T-helper 2 cell treated with Interferon-gamma antibody and Interleukin-4, amounts not matched to agents 100 ng/mL and 5 ng/mL, for 36 hours (primary cell): Measurements from ENCODE around the gene SHROOM3. TPM values are rescaled to one million over a fixed set of nuclear protein-coding genes. Genes with fewer than 3 reads are reported as not detected.

Experiments used
- intact Hi-C: fragments of 100-400 bp; cut with micrococcal nuclease; formaldehyde crosslinking; loops from one replicate; pipeline ENCODE4 v1.15.1; 2023
- total RNA-seq: library from RNA; stranded (reverse); gene quantifications from 2 replicates; pipeline ENCODE4 v1.2.3, GENCODE V29; 2022

SHROOM3 gene
- total RNA-seq, 1 donor from 2014 or later = not detected

- intact Hi-C loops = no loop called here
Observed at GRCh38 chr4:76489686-76490161, 54.7 kb downstream of the SHROOM3 start.

DNA sequence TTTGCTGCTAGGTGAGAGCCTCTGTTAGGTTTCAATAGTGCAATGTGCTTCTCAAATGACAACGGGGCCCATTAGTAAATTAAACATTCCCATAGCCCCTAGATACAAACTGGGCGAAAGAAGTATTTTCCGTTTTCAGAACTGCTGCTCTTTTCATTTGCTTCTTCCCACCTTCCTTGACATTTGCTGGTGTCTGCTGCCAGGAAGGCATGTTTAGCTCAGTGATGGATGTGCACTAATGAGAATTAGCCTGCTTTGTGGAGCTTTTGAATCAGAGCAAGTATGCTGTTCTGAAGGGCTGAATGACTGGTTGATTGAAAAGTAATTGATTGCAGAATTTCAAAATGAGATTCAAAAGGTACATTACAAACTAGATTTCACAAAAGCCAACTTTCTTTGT lies 57.0 kb downstream of the SHROOM3 start:
- intact Hi-C loops = no loop called here

DNA sequence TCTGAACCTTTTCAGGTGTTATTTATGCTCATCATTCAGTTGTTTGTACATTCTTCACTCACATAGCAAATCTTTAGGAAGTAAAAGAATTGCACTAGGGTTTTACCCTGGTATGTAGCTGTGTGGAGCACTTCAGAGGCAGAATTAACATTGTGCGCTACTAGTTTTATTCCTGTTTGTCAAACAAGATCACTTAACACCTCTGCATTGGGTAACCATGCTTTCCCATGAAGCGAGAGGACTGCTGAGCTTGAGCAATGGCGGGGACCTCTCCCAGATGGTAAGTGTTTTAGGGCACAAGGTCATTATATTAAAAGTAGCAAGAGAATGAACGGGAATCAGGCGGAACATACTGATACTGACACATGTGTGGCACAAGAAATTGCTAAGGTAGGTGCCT lies 59.2 kb downstream of the SHROOM3 start:
- intact Hi-C loops = no loop called here

GRCh38 chr4:76494871-76495590 lies 60.0 kb downstream of the SHROOM3 start:
- intact Hi-C loops = no loop called here

DNA sequence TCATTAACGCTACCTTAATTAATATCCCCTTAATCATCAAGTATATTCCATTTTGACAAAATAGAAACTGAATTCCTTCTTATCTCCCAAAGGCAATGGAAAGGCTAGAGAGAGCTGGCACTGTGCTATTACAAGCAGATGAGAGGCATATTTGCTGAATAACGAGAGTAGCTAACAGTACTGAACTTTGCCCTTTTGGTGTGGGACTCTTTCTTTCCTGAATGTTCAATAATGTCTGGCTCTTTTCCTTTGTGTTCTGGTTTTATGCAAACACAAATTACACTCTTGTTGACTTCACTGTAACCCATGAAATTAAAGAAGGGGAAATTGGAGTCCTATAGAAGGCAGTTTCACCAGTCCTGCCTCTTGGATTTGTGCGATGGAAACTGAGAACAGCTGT lies 63.5 kb downstream of the SHROOM3 start:
- intact Hi-C loops = no loop called here

DNA sequence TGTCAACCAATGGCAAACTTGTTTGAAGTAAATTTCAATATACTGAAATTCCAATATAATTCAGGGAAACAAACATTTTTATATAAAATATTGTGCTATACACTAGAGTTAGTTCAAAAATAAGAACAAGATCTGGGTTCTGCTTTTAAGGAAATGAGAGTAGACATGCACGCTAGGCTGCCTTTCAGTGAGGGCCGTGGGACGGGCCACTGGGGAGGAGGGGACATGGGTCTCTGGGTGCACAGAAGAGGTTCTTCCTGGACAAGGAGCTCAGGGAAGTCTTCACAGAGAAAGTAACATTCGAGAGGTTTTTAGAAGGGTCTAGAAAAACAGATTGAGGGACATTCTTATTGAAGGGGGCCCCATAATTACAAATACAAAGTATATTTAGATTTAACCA lies 64.4 kb downstream of the SHROOM3 start:
- intact Hi-C loops = no loop called here

GRCh38 chr4:76502886-76503285 lies 67.9 kb downstream of the SHROOM3 start:
- intact Hi-C loops = loop anchor here (10.0 kb wide), 1 partner anchor 508 kb away; the partner anchor contains the start of gene SDAD1

DNA sequence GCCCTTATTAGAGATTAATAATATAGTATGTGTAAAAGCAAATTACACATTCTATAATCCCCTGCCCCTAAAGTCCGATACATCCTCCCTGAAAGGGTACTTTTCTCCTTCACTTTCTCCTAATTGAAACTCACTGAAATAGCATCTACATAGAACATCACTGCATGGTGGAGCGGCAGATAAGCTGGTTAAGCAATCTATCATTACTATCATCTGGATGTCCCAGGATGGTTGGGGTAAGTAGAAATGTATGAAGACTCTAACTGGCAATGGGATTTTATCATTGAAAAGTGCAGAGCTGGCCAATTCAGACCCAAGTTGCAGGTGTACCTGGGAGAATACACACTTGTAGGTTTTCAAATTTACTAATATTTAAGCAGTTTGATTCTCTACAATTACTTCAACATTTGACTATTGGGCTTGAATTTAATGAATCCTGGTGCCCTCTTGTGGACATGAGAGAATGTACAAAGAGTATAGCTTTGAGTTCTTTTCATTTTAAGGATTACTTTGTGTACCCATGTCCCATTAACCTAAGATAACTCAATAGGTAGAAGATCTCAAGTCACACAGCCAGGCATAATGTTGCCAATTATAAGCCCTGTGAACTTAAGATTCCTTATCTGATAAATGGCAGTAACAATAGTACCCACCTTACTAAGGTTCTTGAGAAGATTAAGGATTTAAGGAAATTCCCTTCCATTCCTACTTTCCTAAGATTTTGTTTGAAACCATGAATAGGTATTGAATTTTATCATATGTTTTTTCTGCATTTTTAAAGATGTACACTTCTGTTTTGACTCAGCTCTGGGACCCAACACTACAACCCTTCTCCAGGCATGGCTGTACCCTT lies 69.8 kb downstream of the SHROOM3 start:
- intact Hi-C loops = loop anchor here (1.0 to 10.0 kb wide), 3 partner anchors 75 to 510 kb away; partner anchors contain the start of gene SDAD1

DNA sequence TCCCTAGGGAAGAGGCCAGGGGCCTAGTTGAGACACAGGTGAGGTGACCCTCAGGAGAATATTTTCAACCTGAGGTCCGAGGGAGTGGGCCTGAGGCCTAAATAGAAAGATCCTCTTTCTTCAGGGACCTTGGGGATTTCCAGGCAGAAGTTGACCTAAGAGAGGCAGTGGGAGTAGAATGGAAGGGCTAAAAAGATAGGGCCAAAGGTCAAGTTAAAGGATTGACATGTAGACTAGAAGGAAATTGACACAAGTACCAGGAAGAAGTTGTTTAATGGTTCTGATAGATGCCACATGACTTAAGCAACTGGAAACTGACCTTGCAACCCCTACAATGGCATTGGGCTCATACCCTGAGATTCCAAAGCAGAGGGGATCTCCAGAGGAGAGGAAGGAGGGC lies 76.9 kb downstream of the SHROOM3 start:
- intact Hi-C loops = loop anchor here (2.0 to 10.0 kb wide), 3 partner anchors 233 to 693 kb away; no protein-coding TSS in a partner anchor

GRCh38 chr4:76513482-76513881 lies 78.5 kb downstream of the SHROOM3 start:
- intact Hi-C loops = loop anchor here (10.0 kb wide), 2 partner anchors 231 to 691 kb away; no protein-coding TSS in a partner anchor

DNA sequence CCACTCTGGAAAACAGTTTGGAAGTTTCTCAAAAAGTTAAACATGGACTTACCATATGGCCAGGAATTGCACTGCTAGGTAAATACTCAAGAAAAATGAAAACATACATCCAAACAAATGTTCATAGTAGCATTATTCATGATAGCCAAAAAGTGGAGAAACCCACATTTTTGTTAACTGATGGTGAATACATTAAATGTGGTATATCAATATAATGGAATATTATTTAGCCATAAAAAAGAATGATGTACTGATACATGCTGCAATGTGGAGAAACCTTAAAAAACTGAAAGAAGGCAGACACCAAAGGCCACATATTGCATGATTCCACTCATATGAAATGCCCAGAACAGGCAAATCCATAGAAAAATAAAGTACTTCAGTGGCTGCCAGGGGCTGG lies 79.1 kb downstream of the SHROOM3 start:
- intact Hi-C loops = loop anchor here (10.0 kb wide), 2 partner anchors 231 to 691 kb away; no protein-coding TSS in a partner anchor

- intact Hi-C loops = loop anchor here (10.0 kb wide), 2 partner anchors 229 to 689 kb away; no protein-coding TSS in a partner anchor
Observed at GRCh38 chr4:76515975-76516843, 81.2 kb downstream of the SHROOM3 start.

GRCh38 chr4:76518241-76518640 lies 83.2 kb downstream of the SHROOM3 start:
- intact Hi-C loops = loop anchor here (10.0 kb wide), 2 partner anchors 227 to 687 kb away; no protein-coding TSS in a partner anchor

DNA sequence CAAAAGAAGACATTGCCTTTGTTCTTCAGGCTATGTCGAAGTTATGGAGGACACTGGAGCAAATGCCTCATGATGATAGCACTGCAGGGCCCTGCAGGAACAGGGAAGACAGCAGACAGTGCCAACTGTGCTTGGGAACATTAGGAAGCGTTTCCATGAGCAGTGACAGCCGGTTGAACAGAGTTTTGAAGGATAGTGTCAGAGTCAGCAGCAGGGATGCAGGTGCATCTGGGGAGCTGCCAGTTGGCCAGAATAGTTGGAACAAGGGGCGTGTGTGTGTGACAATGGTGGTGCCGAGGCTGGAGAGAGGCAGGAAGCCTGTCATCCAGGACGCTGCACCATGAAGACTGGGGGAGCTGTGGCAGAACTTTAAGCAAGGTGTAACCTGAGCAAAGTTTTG lies 88.6 kb downstream of the SHROOM3 start:
- intact Hi-C loops = no loop called here

DNA sequence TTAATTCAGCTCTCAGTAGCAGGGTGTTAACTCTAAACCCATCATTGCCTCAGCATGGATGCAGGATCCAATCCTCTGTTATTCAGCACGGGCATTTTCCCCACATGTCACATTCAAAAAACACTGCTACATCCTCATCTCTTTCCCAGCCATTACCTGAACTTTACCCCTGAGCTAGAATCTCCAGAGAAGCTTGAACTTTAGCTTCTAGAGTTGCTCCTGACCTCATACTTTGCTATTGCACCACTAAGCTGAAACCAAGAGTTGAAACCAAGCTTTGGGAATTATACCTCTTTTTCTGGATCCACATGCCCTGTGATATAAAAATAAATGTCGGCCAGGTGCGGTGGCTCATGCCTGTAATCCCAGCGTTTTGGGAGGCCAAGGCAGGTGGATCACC lies 90.7 kb downstream of the SHROOM3 start:
- intact Hi-C loops = no loop called here

DNA sequence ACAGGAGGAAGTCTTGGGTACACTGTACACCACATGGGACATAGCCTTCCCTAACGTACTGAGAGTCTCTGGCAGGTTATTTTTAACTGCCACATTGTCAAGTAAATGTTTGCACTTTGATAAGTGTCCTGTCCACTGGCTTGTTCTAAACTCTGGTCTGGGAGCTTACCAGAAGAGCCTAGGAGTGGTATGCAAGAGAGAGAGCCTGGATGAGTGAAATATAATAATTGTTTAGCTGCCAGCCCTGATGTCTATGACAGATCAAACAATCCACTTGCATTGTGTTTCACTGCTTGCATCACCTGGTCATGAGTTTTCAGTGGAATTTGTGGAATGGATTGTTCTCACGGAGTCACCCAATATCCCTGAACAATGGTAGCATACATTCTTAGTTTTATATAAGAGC lies 91.6 kb downstream of the SHROOM3 start:
- intact Hi-C loops = no loop called here

DNA sequence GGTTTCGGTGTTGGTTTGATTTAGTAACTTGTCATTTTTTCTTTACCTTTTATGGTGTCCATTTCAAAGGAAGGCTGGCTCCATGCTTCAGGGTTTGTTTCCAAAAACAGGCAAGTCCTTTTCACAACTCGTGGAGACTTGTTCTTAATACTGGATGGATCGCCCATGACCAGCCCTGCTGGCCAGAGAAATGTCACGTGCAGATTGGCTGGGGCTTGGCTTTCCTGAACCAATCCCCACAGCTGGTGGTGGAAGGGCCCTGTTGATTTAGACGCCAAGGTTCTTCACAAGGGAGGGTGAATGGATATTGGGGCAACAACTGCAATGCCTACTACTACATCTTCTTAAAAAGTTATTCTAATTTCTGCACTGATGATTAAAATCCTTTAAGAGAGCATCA lies 92.6 kb downstream of the SHROOM3 start:
- intact Hi-C loops = no loop called here

- intact Hi-C loops = no loop called here
Observed at GRCh38 chr4:76531597-76531996, 96.6 kb downstream of the SHROOM3 start.

GRCh38 chr4:76532805-76533204 lies 97.8 kb downstream of the SHROOM3 start:
- intact Hi-C loops = no loop called here

- intact Hi-C loops = no loop called here
Observed at GRCh38 chr4:76533314-76533713, 98.3 kb downstream of the SHROOM3 start.
